OCI-LY3 (cell line): Measurements from ENCODE around the gene C7orf33.
"Not testable (repeated sequence)": the region's sequence is repeated elsewhere in the genome, so short reads cannot be mapped to it uniquely, and the experiment has no call there.

Experiments
- CTCF ChIP-seq: fragments of 200-600, 300-600 bp; sonication (generic); IDR thresholded peaks from 2 replicates; pipeline ENCODE4 v1.5.1; 2014; ENCODE audit warnings: antibody characterized with exemption, low read length, low read depth
- EZH2phosphoT487 ChIP-seq: fragments of 200-600 bp; shearing (Covaris generic); IDR thresholded peaks from 2 replicates; pipeline ENCODE4 v1.6.1; 2018; ENCODE audit warnings: antibody characterized with exemption, mixed run types, low read depth

- not testable (repeated sequence) for TF ChIP-seq CTCF, EZH2phosphoT487
These were observed 17.0 kb upstream of the C7orf33 start for GRCh38 chr7:148573581-148573980.
